Ramos (cell line): ENCODE data around the gene CAV1.

Source experiments
- in situ Hi-C: fragments of 300-500 bp; cut with MboI; formaldehyde crosslinking; loops from one replicate; pipeline ENCODE4 v1.14.3; 2022; ENCODE audit warnings: low sequenced_read_pairs; ENCODE audit not compliant: unreplicated experiment

The CAV1 gene

GRCh38 chr7:116502201-116503096 lies 22.4 kb upstream of the CAV1 start:
- in situ Hi-C loops, result no loop called here

- in situ Hi-C loops, result no loop called here
These were observed 21.0 kb upstream of the CAV1 start for GRCh38 chr7:116503835-116504234.

GRCh38 chr7:116505278-116505677 lies 19.6 kb upstream of the CAV1 start:
- in situ Hi-C loops, result no loop called here

- in situ Hi-C loops, result no loop called here
These were observed 19.0 kb upstream of the CAV1 start for GRCh38 chr7:116505823-116506222.

GRCh38 chr7:116509982-116510579 lies 14.8 kb upstream of the CAV1 start:
- in situ Hi-C loops, result no loop called here

- in situ Hi-C loops, result no loop called here
These were observed 14.0 kb upstream of the CAV1 start for GRCh38 chr7:116510795-116511194.

GRCh38 chr7:116511552-116512519 lies 13.0 kb upstream of the CAV1 start:
- in situ Hi-C loops, result no loop called here

- in situ Hi-C loops, result no loop called here
These were observed 12.2 kb upstream of the CAV1 start for GRCh38 chr7:116512520-116513188.

- in situ Hi-C loops, result no loop called here
These were observed 9.3 kb upstream of the CAV1 start for GRCh38 chr7:116515584-116515983.

- in situ Hi-C loops, result no loop called here
These were observed 8.5 kb upstream of the CAV1 start for GRCh38 chr7:116516324-116516723.

- in situ Hi-C loops, result no loop called here
These were observed 7.2 kb upstream of the CAV1 start for GRCh38 chr7:116517626-116518025.

GRCh38 chr7:116518961-116519360 lies 5.9 kb upstream of the CAV1 start:
- in situ Hi-C loops, result no loop called here

GRCh38 chr7:116521046-116521664 lies 3.7 kb upstream of the CAV1 start:
- in situ Hi-C loops, result no loop called here

- in situ Hi-C loops, result no loop called here
These were observed 2.6 kb upstream of the CAV1 start for GRCh38 chr7:116522247-116522646.

GRCh38 chr7:116524221-116524608 lies 621 bp upstream of the CAV1 start:
- in situ Hi-C loops, result no loop called here

GRCh38 chr7:116525298-116525912 lies 569 bp downstream of the CAV1 start:
- in situ Hi-C loops, result no loop called here

GRCh38 chr7:116525913-116526861 lies 1.4 kb downstream of the CAV1 start:
- in situ Hi-C loops, result no loop called here

- in situ Hi-C loops, result no loop called here
These were observed 2.1 kb downstream of the CAV1 start for GRCh38 chr7:116526897-116527296.
